HG03565 (cell line): ENCODE measurements around the gene NCKIPSD.
"Not testable (repeated sequence)": the region's sequence is repeated elsewhere in the genome, so short reads cannot be mapped to it uniquely, and the experiment has no call there.

ENCODE experiments used
- ATAC-seq: cut with Tn5 transposase; IDR thresholded peaks from one replicate; pipeline ENCODE4 v1.9.1; 2021; ENCODE audit warnings: mild to moderate bottlenecking, moderate library complexity; ENCODE audit not compliant: unreplicated experiment

Gene NCKIPSD

DNA sequence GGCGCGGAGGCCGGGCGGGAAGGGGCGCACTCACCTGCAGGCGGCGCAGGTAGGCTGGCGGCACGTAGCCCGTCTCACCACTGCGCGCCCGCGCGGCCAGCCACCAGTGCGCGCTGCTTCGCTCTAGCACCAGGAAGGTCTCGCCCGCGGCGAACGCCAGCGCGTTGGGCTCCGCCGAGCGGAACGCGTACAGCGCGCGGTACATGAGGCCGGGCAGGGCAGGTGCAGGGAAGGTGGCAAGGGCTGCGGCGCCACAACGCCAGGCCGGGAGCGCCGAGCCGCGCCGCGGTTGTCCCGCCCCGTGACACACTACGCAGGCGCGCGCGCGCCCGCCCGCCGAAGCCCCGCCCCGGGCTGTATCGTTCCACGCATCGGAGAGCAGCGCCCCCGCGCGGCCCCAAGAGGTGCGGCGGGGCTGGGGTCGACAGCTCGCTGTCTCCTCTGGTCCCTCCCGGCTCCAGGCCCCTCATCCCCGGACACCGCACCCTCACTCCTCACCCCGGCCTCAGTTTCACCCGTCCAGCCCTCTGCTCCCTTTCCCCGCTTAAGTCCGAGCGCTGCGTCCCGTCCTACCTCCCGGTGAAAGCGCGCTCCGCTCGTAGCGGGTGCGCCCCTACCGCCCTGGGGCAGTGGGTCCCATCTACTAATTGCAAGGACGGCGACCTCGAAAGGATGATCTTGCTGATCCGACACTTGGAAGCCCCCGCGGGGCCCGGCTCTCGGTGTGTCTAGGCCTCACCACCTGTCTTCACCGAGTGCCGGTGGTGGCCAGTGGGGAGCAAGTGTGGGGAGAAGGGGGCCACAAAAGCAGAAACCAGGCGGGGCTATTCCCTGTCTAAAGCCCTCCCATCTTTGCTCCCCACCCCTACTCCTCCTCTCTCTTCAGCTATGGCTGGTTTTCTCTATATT lies at the start of gene NCKIPSD:
Gene NCKIPSD (minus strand): TSS at position 313 of the 909 bp plus-strand sequence. CDS start 108 bp downstream, at position 205.
- ATAC-seq, result peak; percentile 73

DNA sequence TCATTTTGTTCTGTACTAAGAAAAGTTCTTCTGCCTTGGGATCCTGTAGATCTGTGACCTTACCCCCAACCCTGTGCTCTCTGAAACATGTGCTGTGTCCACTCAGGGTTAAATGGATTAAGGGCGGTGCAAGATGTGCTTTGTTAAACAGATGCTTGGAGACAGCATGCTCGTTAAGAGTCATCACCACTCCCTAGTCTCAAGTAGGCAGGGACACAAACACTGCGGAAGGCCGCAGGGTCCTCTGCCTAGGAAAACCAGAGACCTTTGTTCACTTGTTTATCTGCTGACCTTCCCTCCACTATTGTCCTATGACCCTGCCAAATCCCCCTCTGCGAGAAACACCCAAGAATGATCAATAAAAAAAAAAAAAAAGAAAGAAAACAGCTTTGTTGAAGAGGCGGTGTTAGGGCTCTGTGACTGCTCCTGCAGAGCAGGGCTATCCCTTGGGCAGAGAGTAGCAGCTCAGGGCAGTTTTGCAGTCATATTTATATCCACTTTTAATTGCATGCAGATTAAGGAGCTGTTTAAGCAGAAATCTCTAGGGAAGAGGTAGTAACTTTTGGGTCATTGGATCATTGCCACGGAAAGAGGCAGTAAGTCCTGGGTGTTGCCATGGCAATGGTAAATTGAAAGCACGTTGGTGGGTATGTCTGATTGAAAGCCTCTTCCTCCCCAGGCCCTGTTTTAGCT lies 49.5 kb upstream of the NCKIPSD start:
- ATAC-seq, result not testable (repeated sequence)

DNA sequence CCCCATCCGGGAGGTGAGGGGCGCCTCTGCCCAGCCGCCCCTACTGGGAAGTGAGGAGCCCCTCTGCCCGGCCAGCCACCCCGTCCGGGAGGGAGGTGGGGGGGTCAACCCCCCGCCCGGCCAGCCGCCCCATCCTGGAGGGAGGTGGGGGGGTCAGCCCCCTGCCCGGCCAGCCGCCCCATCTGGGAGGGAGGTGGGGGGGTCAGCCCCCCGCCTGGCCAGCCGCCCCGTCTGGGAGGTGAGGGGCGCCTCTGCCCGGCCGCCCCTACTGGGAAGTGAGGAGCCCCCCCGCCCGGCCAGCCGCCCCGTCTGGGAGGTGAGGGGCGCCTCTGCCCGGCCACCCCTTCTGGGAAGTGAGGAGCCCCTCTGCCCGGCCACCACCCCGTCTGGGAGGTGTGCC lies 48.8 kb upstream of the NCKIPSD start:
- ATAC-seq, result not testable (repeated sequence)

DNA sequence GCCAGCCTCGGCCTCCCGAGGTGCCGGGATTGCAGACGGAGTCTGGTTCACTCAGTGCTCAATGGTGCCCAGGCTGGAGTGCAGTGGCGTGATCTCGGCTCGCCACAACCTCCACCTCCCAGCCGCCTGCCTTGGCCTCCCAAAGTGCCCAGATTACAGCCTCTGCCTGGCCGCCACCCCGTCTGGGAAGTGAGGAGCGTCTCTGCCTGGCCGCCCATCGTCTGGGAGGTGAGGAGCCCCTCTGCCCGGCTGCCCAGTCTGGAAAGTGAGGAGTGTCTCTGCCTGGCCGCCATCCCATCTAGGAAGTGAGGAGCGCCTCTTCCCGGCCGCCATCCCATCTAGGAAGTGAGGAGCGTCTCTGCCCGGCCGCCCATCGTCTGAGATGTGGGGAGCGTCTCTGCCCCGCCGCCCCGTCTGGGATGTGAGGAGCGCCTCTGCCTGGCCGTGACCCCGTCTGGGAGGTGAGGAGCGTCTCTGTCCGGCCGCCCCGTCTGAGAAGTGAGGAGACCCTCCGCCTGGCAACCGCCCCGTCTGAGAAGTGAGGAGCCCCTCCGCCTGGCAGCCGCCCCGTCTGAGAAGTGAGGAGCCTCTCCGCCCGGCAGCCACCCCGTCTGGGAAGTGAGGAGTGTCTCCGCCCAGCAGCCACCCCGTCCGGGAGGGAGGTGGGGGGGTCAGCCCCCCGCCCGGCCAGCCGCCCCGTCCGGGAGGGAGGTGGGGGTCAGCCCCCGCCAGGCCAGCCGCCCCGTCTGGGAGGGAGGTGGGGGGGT lies 48.2 kb upstream of the NCKIPSD start:
- ATAC-seq, result not testable (repeated sequence)

DNA sequence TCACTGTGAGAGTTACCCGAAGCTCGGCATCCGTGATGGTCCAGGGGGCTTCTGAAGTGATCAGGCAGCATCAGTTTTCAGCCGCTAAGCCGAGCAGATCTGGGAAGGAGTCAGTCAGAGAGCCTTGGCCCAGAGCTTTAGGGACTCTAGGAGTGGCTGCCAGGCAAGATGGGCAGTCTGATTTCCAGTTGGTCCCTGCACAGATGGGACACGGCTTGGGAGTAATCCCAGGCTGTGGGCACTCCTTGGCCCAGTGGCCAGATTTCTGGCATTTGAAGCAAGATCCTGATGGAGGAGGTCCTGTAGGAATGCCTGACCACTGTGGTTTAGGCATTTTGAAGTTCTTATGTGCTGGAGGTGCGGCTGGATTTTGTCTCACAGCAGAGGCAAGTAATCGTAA lies 41.8 kb upstream of the NCKIPSD start:
- ATAC-seq, result no peak

DNA sequence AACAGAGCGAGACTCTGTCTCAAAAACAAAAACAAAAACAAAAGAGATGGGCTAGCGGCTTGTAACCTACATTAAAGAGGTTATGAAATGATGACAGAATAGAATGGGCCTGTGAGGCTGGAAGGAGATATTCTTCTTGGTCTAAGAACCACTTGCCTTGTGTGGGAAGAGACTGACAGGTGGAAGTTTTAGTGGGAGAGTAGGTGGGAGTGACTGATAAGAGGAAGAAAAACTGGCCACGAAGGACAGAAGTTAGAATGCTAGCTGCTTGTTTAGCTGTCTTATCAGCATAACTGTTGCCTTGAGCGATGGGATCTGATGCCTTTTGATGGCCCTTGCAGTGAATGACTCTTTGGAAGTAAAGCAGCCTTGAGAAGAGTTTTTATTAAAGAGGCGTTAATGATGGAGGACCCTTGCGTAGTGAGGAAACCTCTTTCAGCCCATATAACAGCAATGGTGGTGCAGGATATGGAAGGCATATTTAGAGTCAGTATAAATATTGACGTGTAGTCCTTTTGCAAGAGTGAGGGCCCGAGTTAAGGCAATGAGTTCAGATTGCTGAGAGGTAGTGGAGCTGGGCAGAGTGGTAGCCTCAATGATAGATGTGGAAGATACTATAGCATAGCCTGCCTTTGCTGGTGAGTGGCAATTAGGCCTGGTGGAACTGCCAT lies 39.6 kb upstream of the NCKIPSD start:
- not testable (repeated sequence) for ATAC-seq

DNA sequence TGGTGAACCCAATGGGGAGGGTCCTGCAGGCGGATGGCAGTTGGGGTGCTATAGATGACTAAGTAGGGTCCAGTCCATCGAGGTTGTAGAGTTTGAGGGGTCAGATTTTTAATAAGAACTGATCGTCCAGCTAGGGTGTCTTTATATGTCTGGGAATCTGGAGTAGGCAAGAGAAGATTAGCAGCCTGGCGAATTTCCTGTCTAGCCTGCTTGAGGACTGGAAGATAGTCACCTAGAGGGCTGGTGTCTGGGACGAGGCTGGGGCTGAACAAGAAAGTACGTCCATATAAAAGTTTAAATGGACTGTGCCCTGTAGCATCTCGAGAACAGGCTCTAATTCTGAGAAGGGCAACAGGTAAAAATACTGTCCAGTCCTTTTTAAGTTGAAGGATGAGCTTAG lies 38.0 kb upstream of the NCKIPSD start:
- no peak for ATAC-seq

DNA sequence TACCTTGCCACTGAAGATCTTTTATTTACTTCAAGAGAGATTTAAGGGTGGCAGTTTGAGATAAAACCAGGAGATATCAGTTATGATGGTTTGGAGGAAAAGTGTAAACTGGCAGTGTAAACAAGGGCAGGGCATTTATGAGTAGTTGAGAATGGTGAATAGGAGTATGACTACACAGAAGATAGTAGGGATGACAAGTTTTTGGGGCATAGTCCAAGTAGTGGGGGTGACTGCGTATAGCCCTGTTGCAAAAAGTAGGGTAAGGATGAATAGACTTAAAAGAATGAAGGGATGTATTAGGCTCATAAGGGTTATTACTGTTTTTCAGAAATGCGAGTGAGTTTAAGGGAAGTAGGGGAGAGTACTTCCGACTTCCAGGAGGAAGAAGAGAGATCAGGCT lies 37.6 kb upstream of the NCKIPSD start:
- not testable (repeated sequence) for ATAC-seq

DNA sequence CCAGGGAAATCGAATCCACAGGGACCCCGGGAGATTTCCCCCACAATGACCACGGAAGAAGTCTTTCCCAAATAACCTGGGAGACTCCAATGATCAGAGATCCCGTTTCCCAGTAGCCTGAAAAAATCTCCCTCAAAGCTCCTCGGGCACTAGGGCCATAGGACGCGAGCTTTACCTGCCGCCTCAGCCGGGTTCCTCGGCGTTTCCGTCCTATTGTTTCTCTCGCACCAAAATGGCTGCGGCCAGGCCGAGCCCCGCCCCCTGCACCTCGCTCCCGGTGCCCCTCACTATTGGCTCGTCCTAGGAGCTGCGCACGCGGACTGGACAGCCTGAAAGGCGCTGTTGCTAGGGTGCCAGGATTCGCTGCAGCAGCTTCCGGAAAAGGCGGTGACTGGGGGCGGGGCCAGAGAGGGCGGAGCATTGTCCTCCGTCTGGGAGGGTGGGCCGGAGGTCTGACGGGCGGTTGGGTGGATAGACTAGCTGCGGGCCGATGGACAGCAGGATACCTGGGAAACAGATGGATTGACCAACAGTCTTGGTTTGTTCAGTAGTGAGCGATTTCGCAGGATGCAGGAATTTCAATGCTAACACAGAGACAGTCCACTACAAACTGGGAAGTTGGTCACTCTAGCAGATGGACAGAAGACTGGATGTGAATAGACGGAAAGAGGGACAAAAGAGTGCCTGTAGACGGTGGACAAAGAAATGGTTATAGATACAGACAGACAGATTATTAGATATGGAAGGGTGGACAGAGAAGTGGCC lies 31.4 kb upstream of the NCKIPSD start, which contains the start of gene IP6K2:
Gene IP6K2 (minus strand): TSS at position 240 of the 765 bp plus-strand sequence. CDS start 21,930 bp downstream, outside the sequence.
- ATAC-seq, result peak; percentile 95

DNA sequence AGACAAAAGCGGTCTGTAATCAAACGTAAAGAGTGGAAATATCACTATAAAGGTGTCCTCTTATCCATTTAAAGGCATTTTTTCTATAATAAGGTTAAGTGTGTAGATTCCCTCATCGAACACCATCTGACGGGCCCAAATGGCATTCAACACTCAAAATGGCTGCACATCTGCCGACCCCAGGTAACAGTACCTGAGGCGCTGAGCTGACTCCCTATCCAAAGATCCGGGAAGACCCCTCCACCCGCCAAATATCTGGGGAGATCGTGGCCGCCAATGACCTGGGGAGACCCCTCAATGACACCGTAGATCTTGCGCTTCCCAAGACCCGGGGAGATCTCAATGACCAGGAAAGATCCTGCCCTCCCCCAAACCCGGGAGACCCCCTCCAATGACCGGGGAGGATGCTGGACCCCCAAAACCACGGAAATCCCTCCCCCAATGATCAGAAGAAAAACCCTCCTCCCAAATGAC lies 30.8 kb upstream of the NCKIPSD start:
- no peak for ATAC-seq

DNA sequence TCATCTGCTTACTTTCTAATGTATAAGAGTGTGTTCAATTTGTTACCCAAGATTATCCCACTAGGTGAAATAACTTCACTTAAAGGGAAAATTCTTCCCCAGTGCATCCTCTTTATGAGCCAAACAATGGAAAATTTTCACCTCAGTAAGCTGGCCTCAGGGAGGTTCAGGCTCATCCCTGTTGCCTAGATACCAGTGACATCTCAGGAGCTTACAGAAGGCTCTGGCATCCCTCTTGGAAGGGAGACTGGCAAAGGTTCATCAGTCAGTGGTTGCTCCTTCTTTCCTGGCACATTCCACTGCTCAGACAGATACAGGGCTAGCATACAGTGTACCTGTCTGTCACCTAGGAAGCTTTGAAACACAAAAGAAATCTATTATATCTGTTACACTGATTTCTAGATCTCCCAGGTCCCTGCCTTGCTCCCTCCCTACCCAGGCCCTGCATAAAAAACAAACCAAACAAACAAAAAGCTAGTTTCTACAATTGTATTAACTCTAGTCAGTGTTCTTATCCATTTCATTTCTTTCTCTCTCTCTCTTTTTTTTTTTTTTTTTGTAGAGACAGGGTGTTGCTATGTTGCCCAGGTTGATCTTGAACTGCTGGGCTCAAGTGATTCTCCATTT lies 29.6 kb upstream of the NCKIPSD start:
- ATAC-seq, result no peak

DNA sequence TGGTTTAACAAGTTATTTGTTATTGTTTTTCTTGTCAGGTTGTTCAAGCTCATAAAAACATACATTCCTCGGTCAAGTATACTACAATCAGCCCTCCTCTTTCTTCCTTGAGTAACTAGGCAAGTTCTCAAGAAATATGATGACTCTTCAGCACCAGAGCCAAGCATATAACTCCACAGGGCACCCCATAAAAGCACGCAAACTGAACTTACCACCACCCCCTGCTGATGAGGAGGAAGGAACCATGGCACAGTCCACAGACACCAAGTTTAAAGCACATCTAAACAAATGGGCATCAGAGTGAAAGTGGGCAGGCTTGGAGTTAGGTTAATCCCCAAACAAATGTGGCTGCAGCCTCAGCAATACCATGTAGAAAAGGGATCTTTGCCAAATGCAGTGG lies 26.0 kb upstream of the NCKIPSD start:
- no peak for ATAC-seq

DNA sequence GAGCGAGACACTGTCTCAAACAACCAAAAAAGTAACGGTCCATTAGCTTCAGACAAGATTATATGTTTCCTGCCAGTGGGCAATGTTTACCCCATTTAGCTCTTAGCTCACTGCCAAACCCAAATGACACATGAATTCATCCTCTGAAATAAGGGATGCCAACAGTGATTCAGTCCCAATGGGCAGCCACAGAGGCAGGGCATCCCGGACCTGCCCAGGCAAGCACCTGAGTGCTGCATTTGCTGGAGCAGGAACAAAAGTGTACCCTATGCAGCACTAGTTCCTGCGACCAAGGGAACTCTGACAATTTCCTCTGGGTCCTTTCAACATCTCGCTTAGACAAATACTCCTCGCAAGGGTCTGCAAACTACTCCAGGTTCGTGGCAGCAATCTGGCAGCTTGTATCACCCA lies 23.3 kb upstream of the NCKIPSD start:
- ATAC-seq, result no peak

DNA sequence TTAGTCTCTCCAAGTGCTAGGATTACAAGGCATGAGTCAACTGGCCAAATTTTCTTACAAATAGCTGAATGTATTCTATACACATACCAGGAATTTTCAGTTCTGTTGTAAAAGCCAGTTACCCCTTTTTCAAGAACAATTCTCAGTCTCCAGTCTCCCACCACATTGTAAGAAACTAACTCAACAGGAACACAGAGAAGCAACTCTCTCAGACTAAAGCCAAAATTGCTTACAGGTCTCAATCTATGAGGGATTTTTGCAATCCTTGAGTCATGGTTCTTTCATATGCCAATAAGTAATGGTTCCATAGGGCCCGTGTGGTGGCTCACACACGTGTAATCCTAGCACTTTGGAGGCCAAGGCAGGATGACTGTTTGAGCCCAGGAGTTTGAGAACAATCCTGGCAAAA lies 22.8 kb upstream of the NCKIPSD start:
- no peak for ATAC-seq

DNA sequence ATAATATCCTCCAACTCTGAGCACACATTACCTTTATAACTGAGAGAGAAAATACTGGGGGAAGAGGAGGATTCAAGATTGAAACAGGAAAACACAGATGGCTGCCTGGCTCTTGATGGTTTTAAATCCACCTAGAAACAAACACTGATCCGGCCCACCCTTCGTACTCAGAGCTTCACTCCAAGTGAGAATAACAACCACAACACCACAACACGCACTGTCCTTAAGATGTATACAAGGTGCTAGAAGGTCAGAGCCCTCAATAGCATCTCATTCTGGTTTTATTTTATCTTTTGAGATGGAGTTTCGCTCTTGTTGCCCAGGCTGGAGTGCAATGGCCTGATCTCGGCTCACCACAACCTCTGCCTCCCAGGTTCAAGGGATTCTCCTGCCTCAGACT lies 21.4 kb upstream of the NCKIPSD start:
- ATAC-seq, result no peak

DNA sequence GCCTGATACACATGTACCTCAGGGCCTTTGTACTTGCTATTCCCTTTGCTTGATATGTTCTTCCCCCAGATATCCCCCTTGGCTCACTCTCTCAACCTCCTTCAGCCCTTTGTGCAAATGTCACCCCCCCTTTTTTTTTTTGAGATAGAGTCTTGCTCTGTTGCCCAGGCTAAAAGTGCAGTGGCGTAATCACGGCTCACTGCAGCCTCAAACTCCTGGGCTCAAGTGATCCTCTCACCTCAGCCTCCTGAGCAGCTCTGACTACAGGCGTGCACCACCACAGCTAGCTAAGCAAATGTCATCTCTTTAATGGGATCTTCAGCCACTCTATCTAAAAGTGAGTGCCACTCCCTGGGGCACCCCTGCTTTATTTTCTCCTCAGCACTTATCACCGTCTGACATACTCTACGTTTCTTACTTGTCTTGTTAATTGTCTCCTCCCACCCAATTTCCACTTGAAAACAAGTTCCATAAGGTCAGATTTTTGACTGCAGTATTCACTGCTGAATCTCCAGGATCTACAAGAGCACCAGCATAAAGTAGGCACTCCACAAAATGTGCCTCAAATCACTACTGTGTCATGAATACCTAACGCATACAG lies 16.7 kb upstream of the NCKIPSD start:
- ATAC-seq, result no peak

DNA sequence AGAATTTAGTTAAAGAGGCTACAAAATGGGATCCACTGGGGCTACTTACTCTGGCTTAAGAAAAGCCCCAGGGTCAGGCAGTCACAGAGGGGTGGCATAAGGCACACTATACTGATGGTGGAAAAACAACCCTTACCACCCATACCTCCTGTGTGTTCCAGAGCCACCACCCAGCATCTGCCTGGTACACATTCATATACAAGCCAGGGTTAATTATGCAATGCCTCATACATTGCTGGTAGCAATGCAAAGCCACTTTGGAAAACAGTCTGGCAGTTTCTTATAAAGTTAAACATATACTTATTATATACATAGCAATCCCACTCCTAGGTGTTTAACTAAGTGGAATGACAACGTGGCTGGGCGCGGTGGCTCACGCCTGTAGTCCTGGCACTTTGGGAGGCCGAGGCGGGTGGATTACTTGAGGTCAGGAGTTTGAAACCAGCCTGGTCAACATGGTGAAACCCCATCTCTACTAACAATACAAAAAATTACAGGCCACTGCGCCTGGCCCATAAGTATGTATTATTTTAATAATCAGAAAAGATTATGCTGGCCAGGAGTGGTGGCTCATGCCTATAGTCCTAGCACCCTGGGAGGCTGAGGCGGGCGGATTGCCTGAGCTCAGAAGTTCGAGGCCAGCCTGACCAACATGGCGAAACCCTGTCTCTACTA lies 15.2 kb upstream of the NCKIPSD start:
- ATAC-seq, result no peak

DNA sequence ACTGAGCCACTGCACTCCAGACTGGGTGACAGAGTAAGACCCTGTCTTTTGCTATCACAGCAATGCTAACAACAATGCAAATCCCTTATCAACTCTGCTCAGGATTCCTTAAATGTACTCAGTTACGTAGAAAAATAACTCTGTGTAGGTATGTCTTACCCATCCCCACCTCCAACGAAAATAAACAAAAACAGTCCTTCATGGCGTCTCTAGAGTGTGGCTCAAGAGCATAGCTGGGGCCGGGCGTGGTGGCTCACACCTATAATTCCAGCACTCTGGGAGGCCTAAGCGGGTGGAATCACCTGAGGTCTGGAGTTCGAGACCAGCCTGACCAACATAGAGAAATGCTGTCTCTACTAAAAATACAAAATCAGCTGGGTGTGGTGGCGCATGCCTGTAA lies 13.2 kb upstream of the NCKIPSD start:
- ATAC-seq, result no peak
